ENCODE measurements around the gene METTL5. TPM values are rescaled to one million over a fixed set of nuclear protein-coding genes. Genes with fewer than 3 reads are reported as not detected.
"Not testable (repeated sequence)": the region's sequence is repeated elsewhere in the genome, so short reads cannot be mapped to it uniquely, and the experiment has no call there.

METTL5 gene
- total RNA-seq, 4 donors from 2014 or later: 46.3 to 91.2 (median 71.1) TPM

DNA sequence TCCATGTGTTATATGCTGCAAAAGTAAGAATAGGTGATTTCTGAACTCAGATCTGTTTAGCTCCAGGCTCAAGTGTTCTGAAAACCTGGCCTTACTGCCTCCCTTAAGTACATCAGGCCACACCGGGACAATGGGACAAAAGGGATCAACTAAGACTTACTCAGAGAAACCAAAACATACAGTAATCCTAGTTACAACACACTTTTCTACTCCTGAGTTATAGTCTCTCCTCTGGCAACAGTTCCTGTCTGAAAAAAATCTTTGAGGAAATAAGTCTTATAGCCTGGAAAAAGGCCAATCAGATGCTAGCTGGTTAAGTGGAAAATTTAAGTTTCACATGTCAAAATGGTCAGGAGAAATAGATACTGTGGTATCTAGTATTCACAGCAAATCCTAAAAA, 5.6 kb downstream of the METTL5 start:
- no peak for TF ChIP-seq POLR2A (IDR thresholded peaks at IDR 0.05)
- TF ChIP-seq POLR2AphosphoS5 (IDR thresholded peaks at IDR 0.05): no peak
- TF ChIP-seq, protein P1, sequence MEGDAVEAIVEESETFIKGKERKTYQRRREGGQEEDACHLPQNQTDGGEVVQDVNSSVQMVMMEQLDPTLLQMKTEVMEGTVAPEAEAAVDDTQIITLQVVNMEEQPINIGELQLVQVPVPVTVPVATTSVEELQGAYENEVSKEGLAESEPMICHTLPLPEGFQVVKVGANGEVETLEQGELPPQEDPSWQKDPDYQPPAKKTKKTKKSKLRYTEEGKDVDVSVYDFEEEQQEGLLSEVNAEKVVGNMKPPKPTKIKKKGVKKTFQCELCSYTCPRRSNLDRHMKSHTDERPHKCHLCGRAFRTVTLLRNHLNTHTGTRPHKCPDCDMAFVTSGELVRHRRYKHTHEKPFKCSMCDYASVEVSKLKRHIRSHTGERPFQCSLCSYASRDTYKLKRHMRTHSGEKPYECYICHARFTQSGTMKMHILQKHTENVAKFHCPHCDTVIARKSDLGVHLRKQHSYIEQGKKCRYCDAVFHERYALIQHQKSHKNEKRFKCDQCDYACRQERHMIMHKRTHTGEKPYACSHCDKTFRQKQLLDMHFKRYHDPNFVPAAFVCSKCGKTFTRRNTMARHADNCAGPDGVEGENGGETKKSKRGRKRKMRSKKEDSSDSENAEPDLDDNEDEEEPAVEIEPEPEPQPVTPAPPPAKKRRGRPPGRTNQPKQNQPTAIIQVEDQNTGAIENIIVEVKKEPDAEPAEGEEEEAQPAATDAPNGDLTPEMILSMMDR (IDR thresholded peaks at IDR 0.05): no peak
- TF ChIP-seq EP300 (IDR thresholded peaks at IDR 0.05): no peak
- no peak for ATAC-seq
- Histone ChIP-seq H3K27ac (no peak overlapping the region), H3K4me3 (no peak overlapping the region), H3K36me3 (peaks cover 3 to 69% of the 10 kb centered on the region in 2 donors), H3K4me1 (peaks cover 6 to 34% (median 10%) of the 10 kb centered on the region in 3 donors), H3K9me3 (no peaks in the 10 kb centered on the region), H3K27me3 (no peaks in the 10 kb centered on the region)
- 40 to 45% methylated on average over 1 of the region's 1 CpG for WGBS, 2 donors (ENCODE audit: low coverage in 1 of 2)

GRCh38 chr2:169818241-169818640, 6.5 kb downstream of the METTL5 start:
- Histone ChIP-seq H3K4me3 (no peak overlapping the region), H3K36me3 (peaks cover 3 to 77% of the 10 kb centered on the region in 2 donors)

DNA sequence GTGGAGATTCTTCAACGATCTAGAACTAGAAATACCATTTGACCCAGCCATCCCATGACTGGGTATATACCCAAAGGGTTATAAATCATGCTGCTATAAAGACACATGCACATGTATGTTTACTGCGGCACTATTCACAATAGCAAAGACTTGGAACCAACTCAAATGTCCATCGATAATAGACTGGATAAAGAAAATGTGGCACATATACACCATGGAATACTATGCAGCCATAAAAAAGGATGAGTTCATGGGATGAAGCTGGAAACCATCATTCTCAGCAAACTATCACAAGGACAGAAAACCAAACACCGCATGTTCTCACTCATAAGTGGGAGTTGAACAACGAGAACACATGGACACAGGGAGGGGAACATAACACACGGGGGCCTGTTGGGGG, 7.3 kb downstream of the METTL5 start:
- not testable (repeated sequence) for H3K27ac ChIP-seq, H3K4me3 ChIP-seq, ATAC-seq, H3K9me3 ChIP-seq, H3K27me3 ChIP-seq
- Histone ChIP-seq H3K4me1 (peaks cover 0 to 17% (median 0%) of the 10 kb centered on the region in 3 donors), H3K36me3 (peaks cover 3 to 86% of the 10 kb centered on the region in 2 donors)
- WGBS, 2 donors (ENCODE audit: low coverage in 1 of 2): 98 to 100% methylated on average over 3 to 5 of the region's 6 CpGs

More at GRCh38 chr2:169818241-169818640, 6.5 kb downstream of the METTL5 start:
- Histone ChIP-seq H3K4me1 (peaks cover 3 to 26% (median 6%) of the 10 kb centered on the region in 3 donors), H3K27me3 (no peaks in the 10 kb centered on the region), H3K27ac (no peak overlapping the region), H3K9me3 (no peaks in the 10 kb centered on the region)
- ATAC-seq: no peak
- TF ChIP-seq, protein P1 (IDR thresholded peaks at IDR 0.05): no peak
- no peak for TF ChIP-seq POLR2AphosphoS5 (IDR thresholded peaks at IDR 0.05)
- TF ChIP-seq EP300 (IDR thresholded peaks at IDR 0.05): no peak

- H3K27me3 ChIP-seq, H3K4me3 ChIP-seq, H3K27ac ChIP-seq, ATAC-seq, H3K9me3 ChIP-seq: not testable (repeated sequence)
- Histone ChIP-seq H3K36me3 (peaks cover 3 to 90% of the 10 kb centered on the region in 2 donors), H3K4me1 (peaks cover 0 to 13% (median 0%) of the 10 kb centered on the region in 3 donors)
Observed at GRCh38 chr2:169816961-169817360, 7.7 kb downstream of the METTL5 start.

- Histone ChIP-seq H3K4me3 (no peak overlapping the region), H3K27ac (no peak overlapping the region), H3K9me3 (no peaks in the 10 kb centered on the region), H3K4me1 (peaks cover 0 to 5% (median 0%) of the 10 kb centered on the region in 3 donors), H3K36me3 (peaks cover 3 to 93% of the 10 kb centered on the region in 2 donors), H3K27me3 (no peaks in the 10 kb centered on the region)
- ATAC-seq: no peak
- TF ChIP-seq POLR2AphosphoS5 (IDR thresholded peaks at IDR 0.05): no peak
- TF ChIP-seq, protein P1 (IDR thresholded peaks at IDR 0.05): no peak
- TF ChIP-seq POLR2A (IDR thresholded peaks at IDR 0.05): no peak
- no peak for TF ChIP-seq EP300 (IDR thresholded peaks at IDR 0.05)
- WGBS, 2 donors (ENCODE audit: low coverage in 1 of 2): 50 to 57% methylated on average over 1 of the region's 1 CpG
Observed at GRCh38 chr2:169815849-169816248, 8.9 kb downstream of the METTL5 start.

DNA sequence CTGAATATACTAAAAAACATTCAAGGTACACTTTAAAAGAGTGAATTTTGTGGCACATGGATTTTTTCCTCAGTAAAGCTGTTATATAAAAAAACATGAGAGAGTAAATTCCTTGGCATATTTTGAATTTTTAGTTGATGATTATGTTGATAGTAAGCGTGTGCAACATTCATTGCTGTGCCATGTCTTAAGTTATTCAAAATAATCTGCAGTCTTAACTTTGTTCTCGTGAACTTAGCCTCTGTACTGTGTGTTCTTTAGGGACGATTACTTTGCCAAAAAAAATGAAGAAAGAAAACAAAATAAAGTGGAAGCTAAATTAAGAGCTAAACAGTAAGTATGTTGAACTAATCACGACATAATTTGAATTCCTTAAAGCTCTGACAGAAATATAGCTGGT, 16.5 kb downstream of the METTL5 start:
- Histone ChIP-seq H3K4me3 (no peak overlapping the region), H3K27ac (no peak overlapping the region), H3K27me3 (no peaks in the 10 kb centered on the region), H3K4me1 (peaks cover 0 to 7% (median 0%) of the 10 kb centered on the region in 3 donors), H3K36me3 (peaks cover 3 to 89% of the 10 kb centered on the region in 2 donors), H3K9me3 (no peaks in the 10 kb centered on the region)
- TF ChIP-seq POLR2AphosphoS5 (IDR thresholded peaks at IDR 0.05) (no peak), POLR2A (IDR thresholded peaks at IDR 0.05) (no peak), EP300 (IDR thresholded peaks at IDR 0.05) (no peak)
- TF ChIP-seq, protein P1 (IDR thresholded peaks at IDR 0.05): no peak
- WGBS, 2 donors (ENCODE audit: low coverage in 1 of 2): 64 to 68% methylated on average over 4 of the region's 4 CpGs
- ATAC-seq: no peak
